Activated T-cell treated with anti-CD3 and anti-CD28 coated beads, Interleukin-2, amount 50 U/mL, for 72 hours (primary cell): ENCODE results near the gene TNRC6C. TPM values are rescaled to one million over a fixed set of nuclear protein-coding genes. Genes with fewer than 3 reads are reported as not detected.
A peak's percentile ranks its signal among the peaks of the same experiment; 100 is the strongest.

ENCODE experiments used
- ATAC-seq, 2 donors: fragments of 150-1000 bp; cut with Tn5 transposase; replicated peaks in 1 of 2; 2 replicates each; pipeline ENCODE4 v1.10.0; 2021; ENCODE audit warnings: moderate library complexity in 2 of 2, mild to moderate bottlenecking in 1 of 2
- DNase-seq, 2 donors: peaks; one replicate each; pipeline ENCODE4 v3.0.0; 2021 to 2022; ENCODE audit warnings: mixed read lengths in 1 of 2
- H3K27ac Mint-ChIP-seq: one replicate; pipeline ENCODE4 v1.8.0; 2022; ENCODE audit warnings: mild to moderate bottlenecking, moderate library complexity, mixed read lengths
- H3K27me3 Mint-ChIP-seq: one replicate; pipeline ENCODE4 v1.8.0; 2022; ENCODE audit warnings: low read depth, mixed read lengths
- H3K36me3 Mint-ChIP-seq, 2 donors: one replicate each; pipeline ENCODE4 v1.8.0; 2022; ENCODE audit warnings: mixed read lengths in 2 of 2, mild to moderate bottlenecking in 1 of 2; ENCODE audit not compliant: insufficient read depth in 2 of 2
- H3K4me1 Mint-ChIP-seq: one replicate; pipeline ENCODE4 v1.8.0; 2022; ENCODE audit warnings: low read depth, mixed read lengths
- H3K4me3 Mint-ChIP-seq, 2 donors: one replicate each; pipeline ENCODE4 v1.8.0; 2022; ENCODE audit warnings: mild to moderate bottlenecking in 2 of 2, mixed read lengths in 2 of 2, moderate library complexity in 2 of 2
- H3K9me3 Mint-ChIP-seq, 2 donors: one replicate each; pipeline ENCODE4 v1.8.0; 2022; ENCODE audit warnings: mixed read lengths in 2 of 2
- total RNA-seq, 2 donors: library from RNA; stranded (reverse); gene quantifications; one replicate each; pipeline ENCODE4 v1.2.3, GENCODE V29; 2022

Gene TNRC6C, protein sequence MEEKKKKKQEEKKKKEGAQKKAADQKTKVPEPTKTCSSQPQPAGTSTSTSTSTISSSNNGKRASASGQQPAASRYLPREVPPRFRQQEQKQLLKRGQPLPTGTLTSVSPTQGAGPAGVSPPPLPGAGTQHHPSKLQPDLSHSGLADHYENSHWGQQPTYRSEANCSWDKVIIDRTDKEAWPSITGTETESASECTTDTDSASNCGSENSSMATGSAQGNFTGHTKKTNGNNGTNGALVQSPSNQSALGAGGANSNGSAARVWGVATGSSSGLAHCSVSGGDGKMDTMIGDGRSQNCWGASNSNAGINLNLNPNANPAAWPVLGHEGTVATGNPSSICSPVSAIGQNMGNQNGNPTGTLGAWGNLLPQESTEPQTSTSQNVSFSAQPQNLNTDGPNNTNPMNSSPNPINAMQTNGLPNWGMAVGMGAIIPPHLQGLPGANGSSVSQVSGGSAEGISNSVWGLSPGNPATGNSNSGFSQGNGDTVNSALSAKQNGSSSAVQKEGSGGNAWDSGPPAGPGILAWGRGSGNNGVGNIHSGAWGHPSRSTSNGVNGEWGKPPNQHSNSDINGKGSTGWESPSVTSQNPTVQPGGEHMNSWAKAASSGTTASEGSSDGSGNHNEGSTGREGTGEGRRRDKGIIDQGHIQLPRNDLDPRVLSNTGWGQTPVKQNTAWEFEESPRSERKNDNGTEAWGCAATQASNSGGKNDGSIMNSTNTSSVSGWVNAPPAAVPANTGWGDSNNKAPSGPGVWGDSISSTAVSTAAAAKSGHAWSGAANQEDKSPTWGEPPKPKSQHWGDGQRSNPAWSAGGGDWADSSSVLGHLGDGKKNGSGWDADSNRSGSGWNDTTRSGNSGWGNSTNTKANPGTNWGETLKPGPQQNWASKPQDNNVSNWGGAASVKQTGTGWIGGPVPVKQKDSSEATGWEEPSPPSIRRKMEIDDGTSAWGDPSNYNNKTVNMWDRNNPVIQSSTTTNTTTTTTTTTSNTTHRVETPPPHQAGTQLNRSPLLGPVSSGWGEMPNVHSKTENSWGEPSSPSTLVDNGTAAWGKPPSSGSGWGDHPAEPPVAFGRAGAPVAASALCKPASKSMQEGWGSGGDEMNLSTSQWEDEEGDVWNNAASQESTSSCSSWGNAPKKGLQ (N-terminal part only)
- 10 to 100 TPM; 26.5 to 30.5 TPM for total RNA-seq

DNA sequence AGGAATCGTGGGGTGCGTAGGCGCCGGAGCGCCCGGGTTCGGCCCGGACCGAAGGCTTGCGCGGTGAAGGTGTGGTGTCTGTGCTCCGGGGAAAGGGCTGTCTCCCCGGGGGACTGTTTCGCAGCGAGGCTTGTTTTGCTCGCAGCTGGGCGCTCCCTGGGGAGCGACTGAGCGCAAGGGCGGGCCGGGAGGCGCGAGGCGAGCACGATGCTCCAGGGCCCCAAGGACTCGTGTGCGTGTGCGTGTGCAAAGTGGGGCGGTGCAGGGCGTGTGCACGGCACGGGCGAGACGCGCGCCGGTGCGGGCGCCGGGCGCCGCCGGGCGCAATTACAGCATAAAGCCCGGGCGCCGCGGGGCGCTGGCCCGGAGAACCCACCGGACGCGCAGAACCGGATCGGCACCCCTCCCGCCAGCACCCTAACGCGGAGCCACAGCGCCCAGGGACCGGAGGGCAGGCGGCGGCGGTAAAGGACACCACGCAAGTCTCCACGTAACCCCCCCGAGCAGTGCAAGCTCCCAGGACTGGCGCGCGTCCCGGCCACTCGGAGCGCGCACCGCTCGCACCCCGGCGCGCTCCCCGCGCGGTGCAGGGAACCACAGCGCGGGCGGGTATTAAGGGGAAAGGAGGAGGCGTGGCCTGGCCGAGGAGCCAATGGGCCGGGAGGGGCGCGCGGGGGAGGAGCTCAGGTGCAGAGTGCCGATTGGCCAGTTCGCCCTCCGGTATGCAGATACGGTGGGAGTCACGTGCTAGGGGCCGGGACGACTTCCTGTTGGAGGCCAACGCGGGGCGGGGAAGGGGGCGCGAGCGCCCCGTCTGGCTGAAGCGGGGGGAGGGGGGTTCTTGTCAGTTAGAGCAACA is at the start of gene TNRC6C:
Gene TNRC6C, plus strand, starts transcription at position 847 of the 859 bp plus-strand sequence. CDS start 45,504 bp downstream, outside the sequence.
- peaks cover 45% of the 10 kb centered on the region for H3K4me1 Mint-ChIP-seq
- H3K36me3 Mint-ChIP-seq: peaks cover 5 to 6% of the 10 kb centered on the region in 2 donors
- H3K4me3 Mint-ChIP-seq: peak within 1 kb of the TSS; percentile 95 to 97
- DNase-seq: peak; percentile 100
- H3K27ac Mint-ChIP-seq: peak within 1 kb of the TSS; percentile 95
- ATAC-seq: peak; percentile 90
- peaks cover 14% of the 10 kb centered on the region for H3K27me3 Mint-ChIP-seq
- H3K9me3 Mint-ChIP-seq: no peaks in the 10 kb centered on the region

- DNase-seq (no peak), ATAC-seq (no peak)
- H3K27me3 Mint-ChIP-seq: no peaks in the 10 kb centered on the region
- no peaks in the 10 kb centered on the region for H3K9me3 Mint-ChIP-seq
- no peaks in the 10 kb centered on the region for H3K36me3 Mint-ChIP-seq
- H3K4me3 Mint-ChIP-seq: no peak overlapping the region
- H3K4me1 Mint-ChIP-seq: no peaks in the 10 kb centered on the region
- no peak overlapping the region for H3K27ac Mint-ChIP-seq
Observed at GRCh38 chr17:77909236-77909635, 49.3 kb upstream of the TNRC6C start.

DNA sequence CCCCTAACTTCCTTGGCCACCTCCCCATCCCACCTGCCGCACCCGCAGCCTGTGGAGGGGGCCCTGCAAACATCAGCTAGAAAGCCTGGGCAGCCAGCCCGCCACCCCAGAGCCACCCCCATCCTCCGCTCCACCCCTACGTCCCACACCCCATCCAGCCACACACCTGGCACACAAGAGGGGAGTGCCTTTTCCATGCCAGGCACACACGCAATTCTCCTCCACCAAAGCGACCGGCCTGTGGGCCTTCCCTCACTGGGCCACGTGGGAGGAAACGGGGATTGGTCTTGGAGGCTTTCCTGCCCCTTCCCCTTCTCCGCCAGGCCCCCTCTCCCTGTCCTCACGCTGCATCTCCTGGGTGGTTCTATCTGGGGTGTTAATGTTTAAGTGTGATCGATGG is 48.7 kb upstream of the TNRC6C start:
- Mint-ChIP-seq H3K9me3 (no peaks in the 10 kb centered on the region), H3K4me1 (no peaks in the 10 kb centered on the region), H3K36me3 (no peaks in the 10 kb centered on the region), H3K27me3 (peaks cover 5% of the 10 kb centered on the region), H3K27ac (no peak overlapping the region), H3K4me3 (no peak overlapping the region)
- no peak for ATAC-seq
- DNase-seq: no peak

DNA sequence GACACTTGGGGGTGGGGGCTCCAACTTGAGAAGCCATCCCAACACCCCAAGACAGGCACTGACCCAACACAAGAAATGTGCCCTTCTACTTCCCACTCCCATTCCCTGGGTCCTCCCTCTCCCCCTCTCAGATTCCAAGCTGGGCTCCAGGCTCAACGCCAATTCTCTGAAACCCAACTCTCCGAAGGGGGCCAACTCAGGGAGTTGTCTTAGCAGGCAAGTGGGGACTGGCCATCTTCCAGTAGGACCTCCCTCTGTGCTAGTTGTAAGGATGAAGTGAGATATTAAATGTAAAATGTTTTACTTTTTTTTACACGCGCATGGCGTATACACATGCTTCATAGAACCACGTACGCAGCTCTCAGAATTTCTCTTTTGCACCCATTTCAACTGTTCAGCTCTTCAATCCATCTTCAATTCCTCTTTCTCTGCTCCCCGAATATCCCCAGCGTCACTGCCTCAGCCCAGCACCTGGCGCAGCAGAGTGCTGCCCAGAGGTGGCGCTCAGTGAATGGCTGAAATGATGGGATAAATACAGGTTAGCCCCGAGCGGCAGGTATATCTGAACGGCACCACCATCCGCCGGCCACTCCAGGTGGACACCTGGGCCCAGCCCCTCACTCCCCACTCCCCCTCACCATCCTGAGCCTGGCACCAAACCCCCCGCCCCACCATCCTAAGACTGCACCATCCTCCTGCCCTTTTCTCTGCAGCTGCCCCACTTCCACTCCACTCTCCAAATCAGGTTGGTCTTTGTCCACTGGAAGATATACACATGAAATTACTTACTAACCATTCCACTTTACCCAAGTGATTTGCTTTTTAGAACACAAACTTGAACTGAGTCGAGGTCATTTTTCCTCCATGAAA is 43.9 kb upstream of the TNRC6C start:
- Mint-ChIP-seq H3K27me3 (peaks cover 39% of the 10 kb centered on the region), H3K27ac (no peak overlapping the region), H3K9me3 (no peaks in the 10 kb centered on the region), H3K4me1 (peaks cover 13% of the 10 kb centered on the region), H3K4me3 (no peak overlapping the region), H3K36me3 (no peaks in the 10 kb centered on the region)
- DNase-seq (no peak), ATAC-seq (peak in 1 of 2 donors; percentile 43)

DNA sequence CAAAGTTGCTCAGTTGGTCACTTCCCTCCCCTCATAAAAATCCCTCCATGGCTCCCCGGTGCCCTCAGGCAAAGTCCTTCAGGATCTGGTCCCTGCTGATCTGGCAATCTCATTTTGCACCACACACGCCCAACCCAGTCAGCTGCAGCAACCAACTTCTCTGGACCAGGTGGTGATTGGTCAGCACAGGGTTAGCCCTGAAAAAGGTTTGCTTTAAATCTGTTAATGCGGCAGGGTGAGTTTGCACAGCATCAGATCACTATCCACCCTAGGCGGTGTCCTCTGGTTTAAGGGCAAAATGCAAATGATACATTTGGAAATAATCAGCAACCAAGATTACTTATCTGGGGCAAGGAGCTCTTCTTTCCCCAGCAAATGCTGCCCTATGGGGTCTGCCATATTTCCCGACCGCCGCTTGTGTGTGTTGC is 42.9 kb upstream of the TNRC6C start:
- H3K27ac Mint-ChIP-seq: no peak overlapping the region

DNA sequence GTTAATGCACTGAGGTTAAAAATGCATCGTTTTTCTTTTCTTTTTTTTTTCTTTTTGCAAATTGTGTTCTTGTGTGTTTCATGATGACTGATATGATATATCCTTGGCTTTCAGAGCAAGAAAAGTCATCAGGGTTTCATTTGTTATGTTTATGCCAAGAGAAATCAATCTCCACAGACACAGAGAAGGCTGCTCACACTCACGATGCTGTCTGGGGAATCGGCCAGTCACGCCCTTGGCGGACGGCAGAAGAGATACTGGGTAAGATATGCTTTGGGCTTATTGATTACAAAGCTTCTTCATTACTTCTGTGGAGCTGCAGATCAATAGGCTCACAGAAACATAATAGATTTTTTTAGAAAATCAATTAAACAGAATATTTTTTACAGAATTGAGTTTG is 42.2 kb upstream of the TNRC6C start:
- no peak for ATAC-seq
- Mint-ChIP-seq H3K9me3 (no peaks in the 10 kb centered on the region), H3K4me1 (peaks cover 13% of the 10 kb centered on the region), H3K27ac (no peak overlapping the region), H3K4me3 (peak overlapping the region; percentile 52 to 70), H3K27me3 (peaks cover 40% of the 10 kb centered on the region), H3K36me3 (no peaks in the 10 kb centered on the region)
- DNase-seq: no peak

More for the DNA sequence above, 42.9 kb upstream of the TNRC6C start:
- DNase-seq (no peak), ATAC-seq (no peak)
- Mint-ChIP-seq H3K9me3 (no peaks in the 10 kb centered on the region), H3K36me3 (no peaks in the 10 kb centered on the region), H3K4me1 (peaks cover 13% of the 10 kb centered on the region), H3K27me3 (peaks cover 40% of the 10 kb centered on the region), H3K4me3 (no peak overlapping the region)

GRCh38 chr17:77916703-77917481 is 41.6 kb upstream of the TNRC6C start:
- H3K27me3 Mint-ChIP-seq: peaks cover 40% of the 10 kb centered on the region
- no peaks in the 10 kb centered on the region for H3K36me3 Mint-ChIP-seq
- no peak overlapping the region for H3K27ac Mint-ChIP-seq
- peaks cover 0 to 1% of the 10 kb centered on the region in 2 donors for H3K9me3 Mint-ChIP-seq
- DNase-seq: no peak
- peaks cover 13% of the 10 kb centered on the region for H3K4me1 Mint-ChIP-seq
- H3K4me3 Mint-ChIP-seq: peak overlapping the region; percentile 52 to 70
- no peak for ATAC-seq

DNA sequence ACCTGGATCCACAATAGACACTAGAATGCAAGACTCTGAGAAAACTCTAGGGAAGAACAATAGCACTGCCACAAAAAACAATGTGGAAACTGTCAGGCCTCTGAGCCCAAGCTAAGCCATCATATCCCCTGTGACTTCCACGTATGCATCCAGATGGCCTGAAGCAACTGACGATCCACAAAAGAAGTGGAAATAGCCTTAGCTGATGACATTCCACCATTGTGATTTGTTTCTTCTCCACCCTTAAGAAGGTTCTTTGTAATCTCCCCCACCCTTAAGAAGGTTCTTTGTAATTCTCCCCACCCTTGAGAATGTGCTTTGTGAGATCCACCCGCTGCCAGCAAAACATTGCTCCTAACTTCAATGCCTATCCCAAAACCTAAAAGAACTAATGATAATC is 39.2 kb upstream of the TNRC6C start:
- DNase-seq: no peak
- Mint-ChIP-seq H3K4me1 (peaks cover 13% of the 10 kb centered on the region), H3K27me3 (peaks cover 40% of the 10 kb centered on the region), H3K9me3 (peaks cover 0 to 1% of the 10 kb centered on the region in 2 donors), H3K36me3 (no peaks in the 10 kb centered on the region), H3K4me3 (no peak overlapping the region), H3K27ac (no peak overlapping the region)
- ATAC-seq: no peak

DNA sequence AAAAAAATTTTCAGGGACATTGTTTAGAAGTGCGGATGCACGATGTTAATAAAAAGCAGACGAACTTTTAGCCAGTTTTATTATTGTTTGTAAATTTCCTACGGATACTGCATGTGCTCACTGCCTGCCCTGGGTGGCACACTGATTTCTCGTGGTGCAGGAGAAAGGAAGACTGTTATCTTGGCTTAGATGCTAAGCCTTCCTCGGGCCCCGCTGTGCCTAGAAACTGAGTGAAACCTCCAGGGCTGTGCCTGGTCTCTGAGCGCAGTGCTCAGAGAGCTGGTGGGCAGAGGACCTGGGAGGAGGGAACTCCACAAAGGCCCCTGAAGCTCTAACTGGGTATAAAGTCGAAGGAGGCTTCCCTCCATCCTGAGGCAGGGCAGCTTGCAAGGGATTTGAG is 35.4 kb upstream of the TNRC6C start:
- Mint-ChIP-seq H3K9me3 (peaks cover 0 to 1% of the 10 kb centered on the region in 2 donors), H3K36me3 (no peaks in the 10 kb centered on the region), H3K4me1 (peaks cover 12% of the 10 kb centered on the region), H3K4me3 (no peak overlapping the region), H3K27ac (no peak overlapping the region), H3K27me3 (peaks cover 9% of the 10 kb centered on the region)
- no peak for DNase-seq
- ATAC-seq: no peak

DNA sequence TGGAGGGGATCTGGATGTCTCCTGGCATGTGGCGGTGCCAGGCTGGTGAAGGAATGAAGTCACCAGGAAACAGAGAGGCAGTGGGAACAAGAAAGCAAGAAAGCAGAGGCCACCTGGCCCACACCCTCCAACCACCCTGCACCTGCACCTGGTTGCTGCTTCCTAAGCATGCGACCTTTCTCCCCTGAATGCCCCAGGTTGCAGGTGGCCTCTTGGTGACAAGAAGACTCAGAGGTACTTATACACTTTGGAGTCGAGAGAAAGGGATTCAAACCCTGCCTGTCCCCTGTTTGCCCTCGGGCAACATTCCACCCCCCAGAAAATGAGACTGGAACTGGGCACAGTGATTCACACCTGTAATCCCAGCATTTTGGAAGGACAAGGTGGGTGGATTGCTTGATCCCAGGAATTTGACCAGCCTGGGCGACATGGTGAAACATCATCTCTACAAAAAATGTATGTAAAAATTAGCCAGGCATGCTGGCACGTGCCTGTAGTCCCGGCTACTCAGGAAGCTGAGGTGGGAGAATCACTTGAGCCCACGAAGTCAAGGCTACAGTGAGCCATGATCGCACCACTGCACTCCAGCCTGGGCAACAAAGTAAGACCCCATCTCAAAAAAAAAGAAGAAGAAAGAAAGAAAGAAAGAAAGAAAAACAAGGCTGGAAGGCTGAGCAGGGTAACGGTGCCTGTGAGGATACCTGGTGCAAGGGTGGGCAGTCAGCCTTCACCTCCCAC is 34.6 kb upstream of the TNRC6C start:
- H3K4me3 Mint-ChIP-seq: no peak overlapping the region
- ATAC-seq (no peak), DNase-seq (no peak)
- peaks cover 8% of the 10 kb centered on the region for H3K27me3 Mint-ChIP-seq
- H3K4me1 Mint-ChIP-seq: peaks cover 20% of the 10 kb centered on the region
- H3K27ac Mint-ChIP-seq: no peak overlapping the region
- no peaks in the 10 kb centered on the region for H3K36me3 Mint-ChIP-seq
- peaks cover 0 to 1% of the 10 kb centered on the region in 2 donors for H3K9me3 Mint-ChIP-seq
